ENCODE data around the gene PTPRD. TPM values are rescaled to one million over a fixed set of nuclear protein-coding genes. Genes with fewer than 3 reads are reported as not detected.

PTPRD gene
- total RNA-seq, 2 experiments from 2014 or later: 0.03 TPM; not detected in 1

- H3K9me3 ChIP-seq (ENCODE audit: low read length): no peaks in the 10 kb centered on the region
- H3K27ac ChIP-seq (ENCODE audit: low read depth, low read length, poor library complexity, severe bottlenecking): no peak overlapping the region
- no peaks in the 10 kb centered on the region for H3K4me1 ChIP-seq (ENCODE audit: insufficient read depth, low read length, poor library complexity, severe bottlenecking)
- no peak overlapping the region for H3K4me3 ChIP-seq (ENCODE audit: low read depth, low read length, poor library complexity, severe bottlenecking)
- no peaks in the 10 kb centered on the region for H4K20me1 ChIP-seq (ENCODE audit: insufficient read depth, low read length)
- no peak for DNase-seq (ENCODE audit: low spot score)
- TF ChIP-seq EZH2phosphoT487 (IDR thresholded peaks at IDR 0.05; ENCODE audit: borderline replicate concordance, low read depth, low read length) (no peak), CTCF (conservative IDR thresholded peaks at IDR 0.05; ENCODE audit: low read length) (no peak)
- CTCF ChIA-PET (ENCODE audit: unreplicated experiment): no interaction called here
- H2AFZ ChIP-seq (ENCODE audit: low read length): no peak overlapping the region
- no peaks in the 10 kb centered on the region for H3K9me2 ChIP-seq (ENCODE audit: insufficient read depth, low read length)
- H3K36me3 ChIP-seq (ENCODE audit: insufficient read depth, low read length): no peaks in the 10 kb centered on the region
- H3K4me2 ChIP-seq (ENCODE audit: low read length): no peak overlapping the region
- no peaks in the 10 kb centered on the region for H3K79me2 ChIP-seq (ENCODE audit: insufficient read depth, low read depth, low read length)
- POLR2A ChIA-PET: no interaction called here
- intact Hi-C loops (cut with micrococcal nuclease; ENCODE audit: unreplicated experiment): no loop called here
- no TSS peak for BruUV-seq (replicated peaks)
These were observed 2281.1 kb downstream of the PTPRD start for GRCh38 chr9:8331507-8332330.

- Histone ChIP-seq H3K9me2 (ENCODE audit: insufficient read depth, low read length) (no peaks in the 10 kb centered on the region), H3K9me3 (ENCODE audit: low read length) (no peaks in the 10 kb centered on the region), H3K4me2 (ENCODE audit: low read length) (no peak overlapping the region), H3K4me1 (ENCODE audit: insufficient read depth, low read length, poor library complexity, severe bottlenecking) (no peaks in the 10 kb centered on the region), H3K36me3 (ENCODE audit: insufficient read depth, low read length) (no peaks in the 10 kb centered on the region), H3K27ac (ENCODE audit: low read depth, low read length, poor library complexity, severe bottlenecking) (no peak overlapping the region), H3K4me3 (ENCODE audit: low read depth, low read length, poor library complexity, severe bottlenecking) (no peak overlapping the region), H4K20me1 (ENCODE audit: insufficient read depth, low read length) (no peaks in the 10 kb centered on the region), H3K79me2 (ENCODE audit: insufficient read depth, low read depth, low read length) (no peaks in the 10 kb centered on the region), H2AFZ (ENCODE audit: low read length) (no peak overlapping the region)
- CTCF ChIA-PET (ENCODE audit: unreplicated experiment): no interaction called here
- no peak for TF ChIP-seq EZH2phosphoT487 (IDR thresholded peaks at IDR 0.05; ENCODE audit: borderline replicate concordance, low read depth, low read length)
- DNase-seq (ENCODE audit: low spot score): no peak
- intact Hi-C loops (cut with micrococcal nuclease; ENCODE audit: unreplicated experiment): no loop called here
- POLR2A ChIA-PET: no interaction called here
- no TSS peak for BruUV-seq (replicated peaks)
These were observed 2283.1 kb downstream of the PTPRD start for GRCh38 chr9:8329561-8330283.

- H3K27ac ChIP-seq (ENCODE audit: low read depth, low read length, poor library complexity, severe bottlenecking): no peak overlapping the region
- H3K4me3 ChIP-seq (ENCODE audit: low read depth, low read length, poor library complexity, severe bottlenecking): no peak overlapping the region
- peaks cover 5% of the 10 kb centered on the region; the same call in 1 of the 2 replicates for H3K9me3 ChIP-seq (ENCODE audit: low read length)
- H2AFZ ChIP-seq (ENCODE audit: low read length): no peak overlapping the region
- no TSS peak for BruUV-seq (replicated peaks)
- no peak overlapping the region for H3K4me2 ChIP-seq (ENCODE audit: low read length)
- CTCF ChIA-PET (ENCODE audit: unreplicated experiment): no interaction called here
- no peaks in the 10 kb centered on the region for H3K36me3 ChIP-seq (ENCODE audit: insufficient read depth, low read length)
- intact Hi-C loops (cut with micrococcal nuclease; ENCODE audit: unreplicated experiment): no loop called here
- POLR2A ChIA-PET: no interaction called here
- H4K20me1 ChIP-seq (ENCODE audit: insufficient read depth, low read length): no peaks in the 10 kb centered on the region
- no peaks in the 10 kb centered on the region for H3K9me2 ChIP-seq (ENCODE audit: insufficient read depth, low read length)
- TF ChIP-seq EZH2phosphoT487 (IDR thresholded peaks at IDR 0.05; ENCODE audit: borderline replicate concordance, low read depth, low read length) (no peak), CTCF (conservative IDR thresholded peaks at IDR 0.05; ENCODE audit: low read length) (no peak)
- no peaks in the 10 kb centered on the region for H3K4me1 ChIP-seq (ENCODE audit: insufficient read depth, low read length, poor library complexity, severe bottlenecking)
- DNase-seq (ENCODE audit: low spot score): no peak
- H3K79me2 ChIP-seq (ENCODE audit: insufficient read depth, low read depth, low read length): no peaks in the 10 kb centered on the region
These were observed 2297.6 kb downstream of the PTPRD start for GRCh38 chr9:8315211-8315610.

Data from OCI-LY7 (cell line).